SK-N-SH (cell line): Measurements from ENCODE around the gene GPNMB. TPM values are rescaled to one million over a fixed set of nuclear protein-coding genes. Genes with fewer than 3 reads are reported as not detected.

Experiments used
- CTCF ChIA-PET: fragments of 300-600, 350-600 bp; formaldehyde crosslinking; extraction: SDS; loops from one replicate; lab custom pipeline; 2021; lab: Yijun Ruan, JAX
- POLR2A ChIA-PET: fragments of 350-600 bp; sonication (Branson Sonifier 250); formaldehyde crosslinking; extraction: SDS; loops from one replicate; lab custom pipeline; 2020; ENCODE audit warnings: antibody characterized with exemption, inconsistent platforms; lab: Yijun Ruan, JAX
- DNase-seq: peaks from one replicate; pipeline ENCODE4 v3.0.0; 2012
- H2AFZ ChIP-seq: fragments of 200-600 bp; sonication (generic); 2 replicates; pipeline ENCODE4 v1.8.1; 2016; ENCODE audit warnings: antibody characterized with exemption, mild to moderate bottlenecking, low read depth
- H3F3A ChIP-seq: fragments of 200-600 bp; sonication (generic); replicated peaks from 2 replicates; pipeline ENCODE3; 2016; ENCODE audit warnings: antibody characterized with exemption, mild to moderate bottlenecking; ENCODE audit not compliant: insufficient read depth
- H3K27ac ChIP-seq, 2 experiments: fragments of 200-500 bp in 1 of 2; fragments of 200-600 bp in 1 of 2; sonication (Bioruptor generic) in 1 of 2; sonication (generic), shearing (Covaris generic) in 1 of 2; 2 replicates each; pipeline versions ENCODE4 v1.5.1 to v1.6.1; 2014 to 2016; ENCODE audit warnings: low read depth in 2 of 2, inconsistent platforms in 1 of 2, low read length in 1 of 2, mild to moderate bottlenecking in 1 of 2, mixed read lengths in 1 of 2
- H3K27me3 ChIP-seq: fragments of 200-600 bp; sonication (generic), shearing (Covaris generic); 2 replicates; pipeline ENCODE4 v1.6.1; 2016; ENCODE audit warnings: mixed run types; ENCODE audit not compliant: insufficient read depth
- H3K36me3 ChIP-seq, 2 experiments: fragments of 200-500 bp in 1 of 2; fragments of 200-600 bp in 1 of 2; sonication (Bioruptor generic) in 1 of 2; sonication (generic) in 1 of 2; replicated peaks in 1 of 2; 2 replicates each; pipeline versions ENCODE3 to v1.5.1; 2014 to 2016; ENCODE audit warnings: low read length in 1 of 2, mild to moderate bottlenecking in 1 of 2; ENCODE audit not compliant: insufficient read depth in 2 of 2, control insufficient read depth in 1 of 2
- H3K4me1 ChIP-seq, 2 experiments: fragments of 200-500 bp in 1 of 2; fragments of 200-600 bp in 1 of 2; sonication (Bioruptor generic) in 1 of 2; sonication (generic), shearing (Covaris generic) in 1 of 2; 2 replicates each; pipeline versions ENCODE4 v1.5.1 to v1.6.1; 2014 to 2016; ENCODE audit warnings: low read depth in 1 of 2, low read length in 1 of 2, mixed run types in 1 of 2; ENCODE audit not compliant: insufficient read depth in 2 of 2, control insufficient read depth in 1 of 2
- H3K4me2 ChIP-seq: fragments of 200-600 bp; sonication (generic), shearing (Covaris generic); 2 replicates; pipeline ENCODE4 v1.6.1; 2017; ENCODE audit warnings: mixed run types
- H3K4me3 ChIP-seq, 2 experiments: fragments of 200-500 bp in 1 of 2; fragments of 200-600 bp in 1 of 2; sonication (Bioruptor generic) in 1 of 2; sonication (generic), shearing (Covaris generic) in 1 of 2; 2 replicates each; pipeline versions ENCODE4 v1.5.1 to v1.8.1; 2014 to 2016; ENCODE audit warnings: low read depth in 2 of 2, inconsistent platforms in 1 of 2, low read length in 1 of 2, mild to moderate bottlenecking in 1 of 2, mixed read lengths in 1 of 2, moderate library complexity in 1 of 2
- H3K79me2 ChIP-seq: fragments of 200-600 bp; sonication (generic); 2 replicates; pipeline ENCODE4 v1.8.1; 2017; ENCODE audit warnings: mild to moderate bottlenecking; ENCODE audit not compliant: insufficient read depth
- H3K9ac ChIP-seq: fragments of 200-600 bp; sonication (generic); 2 replicates; pipeline ENCODE4 v1.6.1; 2017; ENCODE audit warnings: mixed run types
- H3K9me2 ChIP-seq: fragments of 200-600 bp; sonication (generic); 2 replicates; pipeline ENCODE4 v1.6.1; 2017; ENCODE audit warnings: mixed run types
- H3K9me3 ChIP-seq: fragments of 200-600 bp; sonication (generic); 2 replicates; pipeline ENCODE4 v1.6.1; 2017; ENCODE audit warnings: mixed run types, mild to moderate bottlenecking, moderate library complexity
- H4K20me1 ChIP-seq: fragments of 200-600 bp; sonication (generic); 2 replicates; pipeline ENCODE4 v1.6.1; 2017; ENCODE audit warnings: mild to moderate bottlenecking, mixed run types; ENCODE audit not compliant: insufficient read depth
- EZH2phosphoT487 ChIP-seq: fragments of 200-600 bp; sonication (generic); IDR thresholded peaks from 2 replicates; pipeline ENCODE4 v1.6.1; 2017; ENCODE audit warnings: low read depth, mixed run types, mild to moderate bottlenecking, antibody characterized with exemption, moderate library complexity, borderline replicate concordance
- FOSL2 ChIP-seq: IDR thresholded peaks from 2 replicates; pipeline ENCODE4 v1.4.0; 2012; ENCODE audit warnings: low read depth, mild to moderate bottlenecking, moderate library complexity, borderline replicate concordance
- GABPA ChIP-seq: IDR thresholded peaks from 2 replicates; pipeline ENCODE4 v1.4.0; 2012; ENCODE audit warnings: low read depth, mild to moderate bottlenecking
- JUND ChIP-seq: IDR thresholded peaks from 2 replicates; pipeline ENCODE4 v1.4.0; 2012
- MAX ChIP-seq: IDR thresholded peaks from 2 replicates; pipeline ENCODE4 v1.4.0; 2012; ENCODE audit warnings: low read depth
- MEF2A ChIP-seq: IDR thresholded peaks from 2 replicates; pipeline ENCODE4 v1.4.0; 2012; ENCODE audit warnings: low read depth, borderline replicate concordance
- MXI1 ChIP-seq: IDR thresholded peaks from 2 replicates; pipeline ENCODE4 v1.6.1; 2012; ENCODE audit warnings: mild to moderate bottlenecking, low read depth, low read length, improper control_type of control experiment
- NFIC ChIP-seq: IDR thresholded peaks from 2 replicates; pipeline ENCODE4 v1.4.0; 2012; ENCODE audit warnings: borderline replicate concordance
- NRF1 ChIP-seq: IDR thresholded peaks from 2 replicates; pipeline ENCODE4 v1.6.1; 2012; ENCODE audit warnings: low read depth, mild to moderate bottlenecking, low read length
- RCOR1 ChIP-seq: fragments of 150-350 bp; IDR thresholded peaks from 2 replicates; pipeline ENCODE4 v1.6.1; 2017; ENCODE audit warnings: antibody characterized with exemption, low read length
- RXRA ChIP-seq: IDR thresholded peaks from 2 replicates; pipeline ENCODE4 v1.4.0; 2012; ENCODE audit warnings: low read depth, mild to moderate bottlenecking, borderline replicate concordance
- SMC3 ChIP-seq: IDR thresholded peaks from 2 replicates; pipeline ENCODE4 v1.6.1; 2012; ENCODE audit warnings: low read depth, low read length, improper control_type of control experiment
- TAF1 ChIP-seq: IDR thresholded peaks from 2 replicates; pipeline ENCODE4 v1.6.1; 2012; ENCODE audit warnings: low read depth, mild to moderate bottlenecking, low read length, moderate library complexity, borderline replicate concordance
- TEAD4 ChIP-seq: IDR thresholded peaks from 2 replicates; pipeline ENCODE4 v1.4.0; 2012; ENCODE audit warnings: mild to moderate bottlenecking, borderline replicate concordance; ENCODE audit not compliant: insufficient read depth
- WGBS: methylation state at CpG from one replicate; pipeline ENCODE4 v1.1.6; 2017; ENCODE audit warnings: low lambda C conversion rate; 5-methylcytosine and 5-hydroxymethylcytosine counted together
- polyA plus RNA-seq, 3 experiments: library from polyadenylated mRNA; depleted of rRNA; stranded (reverse); fragments of >200 nt; gene quantifications; 2 replicates each; pipeline ENCODE4 v1.2.3, GENCODE V29; 2012
- TF ChIP-seq, protein P1 (sequence below): IDR thresholded peaks from 2 replicates; pipeline ENCODE4 v1.6.1; 2012; ENCODE audit warnings: mild to moderate bottlenecking, low read depth, low read length, moderate library complexity

Gene GPNMB
- polyA plus RNA-seq, 1 of the 3 experiments (the other 2 are of a cell fraction): 13.8 TPM

DNA sequence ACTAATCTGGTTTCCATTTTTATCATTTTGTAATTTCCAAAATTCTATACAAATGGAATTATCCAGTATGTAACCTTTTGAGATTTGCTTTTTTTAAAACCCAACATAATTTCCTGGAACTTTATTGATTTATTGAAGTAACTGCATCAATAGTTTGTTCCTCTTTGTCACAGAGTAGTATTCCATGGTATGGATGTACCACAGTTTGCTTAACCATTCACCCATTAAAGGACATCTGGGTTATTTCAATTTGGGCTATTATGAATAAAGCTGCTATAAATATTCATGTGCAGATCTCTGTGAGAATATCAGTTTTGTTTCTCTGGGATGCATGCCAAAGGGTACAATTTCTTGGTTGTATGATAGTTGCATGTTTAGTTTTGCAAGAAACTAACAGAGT, 2.9 kb downstream of the GPNMB start:
- Histone ChIP-seq H3K9me3 (no peaks in the 10 kb centered on the region), H3K4me3 (no peak overlapping the region), H4K20me1 (no peaks in the 10 kb centered on the region), H3K4me1 (peaks cover 6 to 7% of the 10 kb centered on the region in 2 experiments; a peak in 3 of 4 replicates), H3K27me3 (no peaks in the 10 kb centered on the region), H3K4me2 (no peak overlapping the region), H3K27ac (no peak overlapping the region), H3K9me2 (no peaks in the 10 kb centered on the region), H3F3A (peaks cover 9% of the 10 kb centered on the region), H2AFZ (no peak overlapping the region), H3K36me3 (peaks cover 0 to 5% of the 10 kb centered on the region in 2 experiments), H3K79me2 (no peaks in the 10 kb centered on the region), H3K9ac (no peak overlapping the region)
- CTCF ChIA-PET: no interaction called here
- no peak for DNase-seq
- TF ChIP-seq MEF2A: no peak
- POLR2A ChIA-PET: no interaction called here

GRCh38 chr7:23254051-23254681, 7.6 kb downstream of the GPNMB start:
- ChIA-PET CTCF (interaction anchor here (0.6 to 23.9 kb wide), 10 partner anchors 7 to 1466 kb away, joined by 3 to 359 read pairs (median 4); no protein-coding TSS in a partner anchor), POLR2A (no interaction called here)
- no peaks in the 10 kb centered on the region for H3K9me2 ChIP-seq
- no peak overlapping the region for H3K9ac ChIP-seq
- WGBS: 53% methylated on average over 7 of the region's 7 CpGs
- DNase-seq: no peak
- H3K4me2 ChIP-seq: no peak overlapping the region
- H3K27ac ChIP-seq: no peak overlapping the region
- H3K4me3 ChIP-seq: no peak overlapping the region
- no peaks in the 10 kb centered on the region for H4K20me1 ChIP-seq
- H2AFZ ChIP-seq: no peak overlapping the region
- no peaks in the 10 kb centered on the region for H3K4me1 ChIP-seq
- peaks cover 0 to 5% of the 10 kb centered on the region in 2 experiments for H3K36me3 ChIP-seq
- H3K27me3 ChIP-seq: no peaks in the 10 kb centered on the region
- no peaks in the 10 kb centered on the region for H3K9me3 ChIP-seq
- no peak for TF ChIP-seq RXRA
- TF ChIP-seq GABPA: no peak
- no peak for TF ChIP-seq MAX
- TF ChIP-seq RCOR1: no peak
- TF ChIP-seq TAF1: no peak
- TF ChIP-seq MEF2A: no peak
- TF ChIP-seq FOSL2: no peak
- TF ChIP-seq JUND: no peak
- no peak for TF ChIP-seq NFIC
- H3F3A ChIP-seq: no peaks in the 10 kb centered on the region
- no peaks in the 10 kb centered on the region for H3K79me2 ChIP-seq

GRCh38 chr7:23256731-23257130, 10.2 kb downstream of the GPNMB start:
- Histone ChIP-seq H3K4me1 (no peaks in the 10 kb centered on the region), H3K9me2 (no peaks in the 10 kb centered on the region), H3K9ac (no peak overlapping the region), H3K27me3 (no peaks in the 10 kb centered on the region)
- POLR2A ChIA-PET: no interaction called here
- TF ChIP-seq, protein P1, sequence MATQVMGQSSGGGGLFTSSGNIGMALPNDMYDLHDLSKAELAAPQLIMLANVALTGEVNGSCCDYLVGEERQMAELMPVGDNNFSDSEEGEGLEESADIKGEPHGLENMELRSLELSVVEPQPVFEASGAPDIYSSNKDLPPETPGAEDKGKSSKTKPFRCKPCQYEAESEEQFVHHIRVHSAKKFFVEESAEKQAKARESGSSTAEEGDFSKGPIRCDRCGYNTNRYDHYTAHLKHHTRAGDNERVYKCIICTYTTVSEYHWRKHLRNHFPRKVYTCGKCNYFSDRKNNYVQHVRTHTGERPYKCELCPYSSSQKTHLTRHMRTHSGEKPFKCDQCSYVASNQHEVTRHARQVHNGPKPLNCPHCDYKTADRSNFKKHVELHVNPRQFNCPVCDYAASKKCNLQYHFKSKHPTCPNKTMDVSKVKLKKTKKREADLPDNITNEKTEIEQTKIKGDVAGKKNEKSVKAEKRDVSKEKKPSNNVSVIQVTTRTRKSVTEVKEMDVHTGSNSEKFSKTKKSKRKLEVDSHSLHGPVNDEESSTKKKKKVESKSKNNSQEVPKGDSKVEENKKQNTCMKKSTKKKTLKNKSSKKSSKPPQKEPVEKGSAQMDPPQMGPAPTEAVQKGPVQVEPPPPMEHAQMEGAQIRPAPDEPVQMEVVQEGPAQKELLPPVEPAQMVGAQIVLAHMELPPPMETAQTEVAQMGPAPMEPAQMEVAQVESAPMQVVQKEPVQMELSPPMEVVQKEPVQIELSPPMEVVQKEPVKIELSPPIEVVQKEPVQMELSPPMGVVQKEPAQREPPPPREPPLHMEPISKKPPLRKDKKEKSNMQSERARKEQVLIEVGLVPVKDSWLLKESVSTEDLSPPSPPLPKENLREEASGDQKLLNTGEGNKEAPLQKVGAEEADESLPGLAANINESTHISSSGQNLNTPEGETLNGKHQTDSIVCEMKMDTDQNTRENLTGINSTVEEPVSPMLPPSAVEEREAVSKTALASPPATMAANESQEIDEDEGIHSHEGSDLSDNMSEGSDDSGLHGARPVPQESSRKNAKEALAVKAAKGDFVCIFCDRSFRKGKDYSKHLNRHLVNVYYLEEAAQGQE: no peak
- no peak for TF ChIP-seq SMC3
- no peak for TF ChIP-seq EZH2phosphoT487
- TF ChIP-seq NFIC: no peak
- TF ChIP-seq MXI1: no peak
- no peak for TF ChIP-seq TEAD4
- no peak for TF ChIP-seq NRF1
- TF ChIP-seq, all 33 proteins: peak for 0
- H3K27ac ChIP-seq: no peak overlapping the region
- no peaks in the 10 kb centered on the region for H3F3A ChIP-seq
- H3K36me3 ChIP-seq: peaks cover 0 to 5% of the 10 kb centered on the region in 2 experiments
- no peaks in the 10 kb centered on the region for H3K9me3 ChIP-seq
- no peak overlapping the region for H2AFZ ChIP-seq
- H3K79me2 ChIP-seq: no peaks in the 10 kb centered on the region
- no peak overlapping the region for H3K4me3 ChIP-seq
- 77% methylated on average over 7 of the region's 7 CpGs for WGBS
- no peaks in the 10 kb centered on the region for H4K20me1 ChIP-seq
- CTCF ChIA-PET: interaction anchor here (0.5 to 23.9 kb wide), 4 partner anchors 14 to 290 kb away, joined by 3 to 359 read pairs (median 4); no protein-coding TSS in a partner anchor
- no peak overlapping the region for H3K4me2 ChIP-seq
- DNase-seq: no peak
